ENCODE data around the gene TMEM100. TPM values are rescaled to one million over a fixed set of nuclear protein-coding genes. Genes with fewer than 3 reads are reported as not detected.

TMEM100 gene
- total RNA-seq, 1 donor from 2014 or later = not detected

DNA sequence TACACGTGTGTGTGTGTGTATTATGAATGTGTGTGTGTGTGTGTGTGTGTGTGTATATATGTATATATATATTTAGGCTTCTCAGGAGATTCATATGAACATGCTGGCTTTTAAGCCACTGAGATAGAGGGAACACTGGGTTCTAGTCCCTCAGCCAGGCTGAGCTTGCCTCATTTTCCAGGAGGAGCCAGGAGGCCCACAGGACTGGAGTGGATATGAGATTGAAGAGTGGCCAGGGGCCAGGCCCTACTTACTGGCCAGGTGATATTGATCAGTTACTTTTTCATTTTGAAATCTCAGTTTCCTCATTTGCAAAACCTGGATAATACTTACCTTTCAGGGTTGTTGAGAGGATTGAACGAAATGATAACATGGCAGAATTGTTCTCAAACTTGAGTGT is 34.0 kb upstream of the TMEM100 start:
- DNase-seq (ENCODE audit: low read depth) = no peak
- TF ChIP-seq, protein P1, sequence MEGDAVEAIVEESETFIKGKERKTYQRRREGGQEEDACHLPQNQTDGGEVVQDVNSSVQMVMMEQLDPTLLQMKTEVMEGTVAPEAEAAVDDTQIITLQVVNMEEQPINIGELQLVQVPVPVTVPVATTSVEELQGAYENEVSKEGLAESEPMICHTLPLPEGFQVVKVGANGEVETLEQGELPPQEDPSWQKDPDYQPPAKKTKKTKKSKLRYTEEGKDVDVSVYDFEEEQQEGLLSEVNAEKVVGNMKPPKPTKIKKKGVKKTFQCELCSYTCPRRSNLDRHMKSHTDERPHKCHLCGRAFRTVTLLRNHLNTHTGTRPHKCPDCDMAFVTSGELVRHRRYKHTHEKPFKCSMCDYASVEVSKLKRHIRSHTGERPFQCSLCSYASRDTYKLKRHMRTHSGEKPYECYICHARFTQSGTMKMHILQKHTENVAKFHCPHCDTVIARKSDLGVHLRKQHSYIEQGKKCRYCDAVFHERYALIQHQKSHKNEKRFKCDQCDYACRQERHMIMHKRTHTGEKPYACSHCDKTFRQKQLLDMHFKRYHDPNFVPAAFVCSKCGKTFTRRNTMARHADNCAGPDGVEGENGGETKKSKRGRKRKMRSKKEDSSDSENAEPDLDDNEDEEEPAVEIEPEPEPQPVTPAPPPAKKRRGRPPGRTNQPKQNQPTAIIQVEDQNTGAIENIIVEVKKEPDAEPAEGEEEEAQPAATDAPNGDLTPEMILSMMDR (conservative IDR thresholded peaks at IDR 0.05; ENCODE audit: low read depth, low read length) = no peak
- no peak overlapping the region for H3K4me3 ChIP-seq (ENCODE audit: low read depth, low read length)

DNA sequence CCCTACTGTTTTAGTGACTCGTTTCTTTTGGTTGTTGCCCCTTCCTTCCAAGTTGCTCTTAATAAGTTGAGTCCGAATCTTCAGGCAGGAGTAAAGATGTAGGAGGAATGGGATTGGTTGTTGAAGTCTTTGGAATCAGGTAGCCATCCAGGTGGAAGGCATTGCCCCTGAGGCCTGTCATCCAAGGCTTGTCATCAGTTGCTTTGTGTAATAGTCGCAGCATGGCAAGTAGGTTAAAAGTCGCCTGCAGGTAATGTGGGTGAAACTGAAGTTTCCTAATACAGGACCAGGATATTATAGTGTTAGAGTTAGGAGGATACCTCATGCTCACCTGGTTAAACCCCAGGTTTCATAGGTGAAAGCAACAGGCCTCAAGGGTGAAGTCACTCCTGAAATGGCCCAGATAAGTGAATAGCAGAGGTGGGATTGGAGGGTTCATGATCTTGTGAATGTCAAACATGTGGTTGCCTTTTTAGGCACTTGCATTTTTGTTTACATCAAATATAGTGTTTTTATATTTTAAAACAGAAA is 29.1 kb upstream of the TMEM100 start:
- TF ChIP-seq, protein P1 (conservative IDR thresholded peaks at IDR 0.05; ENCODE audit: low read depth, low read length) = no peak
- peak overlapping the region; percentile 65 for H3K4me3 ChIP-seq (ENCODE audit: low read depth, low read length)
- no peak for DNase-seq (ENCODE audit: low read depth)

DNA sequence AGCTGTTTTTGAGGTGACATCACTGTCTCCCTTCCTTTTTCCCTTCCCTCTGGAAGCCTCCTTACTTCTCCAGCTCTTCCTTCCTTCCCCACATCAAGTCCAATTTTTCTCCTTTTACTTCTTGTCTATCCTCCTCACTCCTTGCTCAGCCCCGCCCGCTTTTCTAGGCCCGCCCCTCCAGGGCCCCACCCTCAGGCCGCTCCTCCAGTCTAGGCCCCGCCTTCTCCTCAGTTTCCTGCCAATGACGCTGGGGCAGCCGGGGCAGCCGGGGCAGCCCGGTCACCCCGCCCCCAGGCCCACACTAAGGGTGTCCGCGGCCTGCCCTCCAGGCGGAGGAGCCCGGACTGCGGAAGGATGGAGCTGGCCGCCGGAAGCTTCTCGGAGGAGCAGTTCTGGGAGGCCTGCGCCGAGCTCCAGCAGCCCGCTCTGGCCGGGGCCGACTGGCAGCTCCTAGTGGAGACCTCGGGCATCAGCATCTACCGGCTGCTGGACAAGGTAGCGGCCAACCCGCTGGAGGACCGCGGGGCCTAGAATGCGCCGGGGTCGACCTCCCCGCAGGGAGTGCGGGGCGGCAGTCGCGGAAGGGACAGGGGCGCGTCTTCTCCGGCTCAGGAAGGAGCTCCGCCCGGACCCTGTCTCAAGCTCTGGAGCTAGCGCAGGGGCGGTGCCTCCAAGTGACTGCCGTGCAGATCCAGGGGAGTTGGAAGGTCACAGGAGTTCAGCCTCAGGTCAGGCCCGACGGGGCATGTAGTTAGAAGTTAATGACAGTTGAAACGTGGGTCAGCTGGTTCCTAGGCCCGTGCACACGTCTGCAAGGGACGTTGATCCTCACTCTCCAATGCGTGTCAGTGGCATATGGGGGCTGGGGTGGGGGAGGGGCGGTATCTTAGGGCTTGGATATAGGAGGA is 28.3 kb upstream of the TMEM100 start, which contains the start of gene PCTP:
Gene PCTP, plus strand, starts transcription at position 302 of the 908 bp plus-strand sequence. Its CDS starts 53 bp downstream, at position 355.
- DNase-seq (ENCODE audit: low read depth) = no peak
- TF ChIP-seq, protein P1 (conservative IDR thresholded peaks at IDR 0.05; ENCODE audit: low read depth, low read length) = peak; percentile 40

DNA sequence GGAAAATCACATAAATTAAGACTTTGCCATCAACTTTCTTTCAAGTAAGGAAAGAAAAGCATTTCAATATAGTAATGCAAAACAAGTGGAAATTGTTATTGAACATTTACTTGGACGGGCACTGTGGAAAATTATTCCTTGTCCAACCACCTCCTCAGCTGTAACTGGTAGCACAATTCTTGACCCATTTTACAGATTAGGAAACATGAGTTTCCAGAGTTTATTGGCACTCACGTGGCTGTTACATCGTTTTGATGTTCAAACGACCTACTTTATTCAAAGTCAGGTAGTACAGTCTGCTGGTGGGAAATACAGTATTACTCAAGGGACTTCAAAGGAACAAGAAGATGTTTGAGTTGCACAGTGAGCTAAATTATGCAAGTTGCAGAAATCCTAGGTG is 27.3 kb upstream of the TMEM100 start:
- TF ChIP-seq, protein P1 (conservative IDR thresholded peaks at IDR 0.05; ENCODE audit: low read depth, low read length) = no peak
- no peak overlapping the region for H3K4me3 ChIP-seq (ENCODE audit: low read depth, low read length)

More for the DNA sequence above, 28.3 kb upstream of the TMEM100 start, which contains the start of gene PCTP:
- H3K4me3 ChIP-seq (ENCODE audit: low read depth, low read length) = peak within 1 kb of the TSS; percentile 65

DNA sequence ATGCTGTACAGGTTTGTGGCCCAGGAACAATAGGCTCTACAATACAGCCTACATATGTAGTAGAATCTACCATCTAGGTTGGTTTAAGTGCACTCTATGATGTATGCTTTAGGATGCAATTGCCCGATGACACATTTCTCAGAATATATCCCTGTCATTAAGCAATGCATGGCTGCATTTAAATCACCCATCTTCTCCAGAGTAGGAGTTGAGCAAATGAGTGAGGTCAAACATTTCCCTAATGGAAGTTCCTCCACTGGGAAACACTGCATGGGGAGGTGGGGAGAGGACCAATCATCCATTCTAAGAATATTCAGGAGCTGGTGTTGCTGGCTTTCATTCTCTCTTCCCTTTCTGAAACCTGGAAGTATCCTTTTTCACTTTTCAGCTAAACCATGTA is 26.2 kb upstream of the TMEM100 start:
- TF ChIP-seq, protein P1 (conservative IDR thresholded peaks at IDR 0.05; ENCODE audit: low read depth, low read length) = no peak
- no peak overlapping the region for H3K4me3 ChIP-seq (ENCODE audit: low read depth, low read length)
- DNase-seq (ENCODE audit: low read depth) = no peak

More for the DNA sequence above, 27.3 kb upstream of the TMEM100 start:
- DNase-seq (ENCODE audit: low read depth) = no peak

DNA sequence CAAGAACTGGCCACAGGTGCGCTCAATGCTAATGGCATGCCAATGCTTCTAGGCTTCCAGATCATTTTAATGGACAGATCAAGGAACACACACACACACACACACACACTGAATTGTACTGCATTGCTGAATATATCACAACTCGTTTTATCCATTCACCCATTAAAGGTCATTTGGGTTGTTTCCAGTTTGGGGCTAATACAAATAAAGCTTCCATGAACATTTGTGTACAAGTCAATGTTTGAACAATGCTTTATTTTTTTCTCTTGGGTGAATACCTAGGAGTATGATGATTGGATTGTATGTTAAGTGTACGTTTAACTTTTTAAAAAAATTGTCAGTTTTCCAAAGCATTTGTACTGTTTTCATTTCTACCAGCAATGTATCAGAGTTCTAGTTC is 24.5 kb upstream of the TMEM100 start:
- DNase-seq (ENCODE audit: low read depth) = no peak
- no peak overlapping the region for H3K4me3 ChIP-seq (ENCODE audit: low read depth, low read length)
- TF ChIP-seq, protein P1 (conservative IDR thresholded peaks at IDR 0.05; ENCODE audit: low read depth, low read length) = no peak

All from epithelial cell of proximal tubule (primary cell).